ENCODE results near the gene TMEM151B.

TMEM151B gene

GRCh38 chr6:44254191-44255104 is 15.8 kb upstream of the TMEM151B start:
- no peaks in the 10 kb centered on the region for H3K27me3 ChIP-seq (ENCODE audit: control insufficient read depth, insufficient read depth, low read length)
- H3K4me1 ChIP-seq (ENCODE audit: control insufficient read depth, insufficient read depth, low read length), result 0 out of 2 replicates have a peak, but pooled peaks cover 5% of the 10 kb centered on the region
- H3K4me3 ChIP-seq (ENCODE audit: low read depth, low read length), result no peak overlapping the region
- H3K36me3 ChIP-seq (ENCODE audit: control insufficient read depth, insufficient read depth, low read length), result peaks cover 76% of the 10 kb centered on the region
- no peaks in the 10 kb centered on the region for H3K9me3 ChIP-seq (ENCODE audit: control insufficient read depth, insufficient read depth, low read length)
- H3K27ac ChIP-seq (ENCODE audit: low read depth, low read length), result peak overlapping the region; percentile 43
- H3K9ac ChIP-seq (ENCODE audit: low read depth, low read length), result no peak overlapping the region

GRCh38 chr6:44255105-44255808 is 15.0 kb upstream of the TMEM151B start:
- Histone ChIP-seq H3K9ac (ENCODE audit: low read depth, low read length) (no peak overlapping the region), H3K27ac (ENCODE audit: low read depth, low read length) (peak overlapping the region; percentile 43), H3K9me3 (ENCODE audit: control insufficient read depth, insufficient read depth, low read length) (no peaks in the 10 kb centered on the region), H3K4me1 (ENCODE audit: control insufficient read depth, insufficient read depth, low read length) (0 out of 2 replicates have a peak, but pooled peaks cover 5% of the 10 kb centered on the region), H3K4me3 (ENCODE audit: low read depth, low read length) (no peak overlapping the region), H3K36me3 (ENCODE audit: control insufficient read depth, insufficient read depth, low read length) (peaks cover 76% of the 10 kb centered on the region), H3K27me3 (ENCODE audit: control insufficient read depth, insufficient read depth, low read length) (no peaks in the 10 kb centered on the region)

- H3K9ac ChIP-seq (ENCODE audit: low read depth, low read length), result peak overlapping the region; percentile 80
- H3K36me3 ChIP-seq (ENCODE audit: control insufficient read depth, insufficient read depth, low read length), result peaks cover 71% of the 10 kb centered on the region
- H3K4me1 ChIP-seq (ENCODE audit: control insufficient read depth, insufficient read depth, low read length), result 0 out of 2 replicates have a peak, but pooled peaks cover 5% of the 10 kb centered on the region
- H3K9me3 ChIP-seq (ENCODE audit: control insufficient read depth, insufficient read depth, low read length), result no peaks in the 10 kb centered on the region
- peak overlapping the region; percentile 71 for H3K4me3 ChIP-seq (ENCODE audit: low read depth, low read length)
- H3K27ac ChIP-seq (ENCODE audit: low read depth, low read length), result peak overlapping the region; percentile 91
- no peaks in the 10 kb centered on the region for H3K27me3 ChIP-seq (ENCODE audit: control insufficient read depth, insufficient read depth, low read length)
Observed at GRCh38 chr6:44255871-44256774, 14.1 kb upstream of the TMEM151B start.

- H3K4me1 ChIP-seq (ENCODE audit: control insufficient read depth, insufficient read depth, low read length), result 0 out of 2 replicates have a peak, but pooled peaks cover 5% of the 10 kb centered on the region
- H3K4me3 ChIP-seq (ENCODE audit: low read depth, low read length), result peak overlapping the region; percentile 71
- peaks cover 65% of the 10 kb centered on the region for H3K36me3 ChIP-seq (ENCODE audit: control insufficient read depth, insufficient read depth, low read length)
- peak overlapping the region; percentile 91 for H3K27ac ChIP-seq (ENCODE audit: low read depth, low read length)
- H3K9ac ChIP-seq (ENCODE audit: low read depth, low read length), result peak overlapping the region; percentile 80
- H3K27me3 ChIP-seq (ENCODE audit: control insufficient read depth, insufficient read depth, low read length), result no peaks in the 10 kb centered on the region
- no peaks in the 10 kb centered on the region for H3K9me3 ChIP-seq (ENCODE audit: control insufficient read depth, insufficient read depth, low read length)
Observed at GRCh38 chr6:44256775-44257024, 13.6 kb upstream of the TMEM151B start.

- Histone ChIP-seq H3K9me3 (ENCODE audit: control insufficient read depth, insufficient read depth, low read length) (no peaks in the 10 kb centered on the region), H3K36me3 (ENCODE audit: control insufficient read depth, insufficient read depth, low read length) (peaks cover 60% of the 10 kb centered on the region), H3K4me1 (ENCODE audit: control insufficient read depth, insufficient read depth, low read length) (0 out of 2 replicates have a peak, but pooled peaks cover 5% of the 10 kb centered on the region), H3K9ac (ENCODE audit: low read depth, low read length) (peak within 1 kb of the TSS; percentile 80), H3K27me3 (ENCODE audit: control insufficient read depth, insufficient read depth, low read length) (no peaks in the 10 kb centered on the region), H3K4me3 (ENCODE audit: low read depth, low read length) (peak within 1 kb of the TSS; percentile 71), H3K27ac (ENCODE audit: low read depth, low read length) (peak within 1 kb of the TSS; percentile 91)
Observed at GRCh38 chr6:44257025-44257752, 13.1 kb upstream of the TMEM151B start, which contains the start of gene SLC35B2. TSS of gene SLC35B2 (minus strand) at chr6:44257528. CDS start at chr6:44257410, 118 bp downstream.

- Histone ChIP-seq H3K9ac (ENCODE audit: low read depth, low read length) (peak overlapping the region; percentile 60; the same call in 1 of the 2 replicates), H3K9me3 (ENCODE audit: control insufficient read depth, insufficient read depth, low read length) (no peaks in the 10 kb centered on the region), H3K27me3 (ENCODE audit: control insufficient read depth, insufficient read depth, low read length) (no peaks in the 10 kb centered on the region), H3K4me3 (ENCODE audit: low read depth, low read length) (peak overlapping the region; percentile 71), H3K4me1 (ENCODE audit: control insufficient read depth, insufficient read depth, low read length) (peaks cover 5% of the 10 kb centered on the region; the same call in 1 of the 2 replicates), H3K27ac (ENCODE audit: low read depth, low read length) (peak overlapping the region; percentile 91), H3K36me3 (ENCODE audit: control insufficient read depth, insufficient read depth, low read length) (peaks cover 54% of the 10 kb centered on the region)
Observed at GRCh38 chr6:44257753-44258324, 12.4 kb upstream of the TMEM151B start.

- Histone ChIP-seq H3K27me3 (ENCODE audit: control insufficient read depth, insufficient read depth, low read length) (no peaks in the 10 kb centered on the region), H3K9ac (ENCODE audit: low read depth, low read length) (no peak overlapping the region), H3K36me3 (ENCODE audit: control insufficient read depth, insufficient read depth, low read length) (peaks cover 48% of the 10 kb centered on the region), H3K9me3 (ENCODE audit: control insufficient read depth, insufficient read depth, low read length) (no peaks in the 10 kb centered on the region), H3K4me1 (ENCODE audit: control insufficient read depth, insufficient read depth, low read length) (peaks cover 7% of the 10 kb centered on the region; the same call in 1 of the 2 replicates), H3K4me3 (ENCODE audit: low read depth, low read length) (no peak overlapping the region), H3K27ac (ENCODE audit: low read depth, low read length) (no peak overlapping the region)
Observed at GRCh38 chr6:44258325-44258863, 11.9 kb upstream of the TMEM151B start.

- Histone ChIP-seq H3K27ac (ENCODE audit: low read depth, low read length) (no peak overlapping the region), H3K36me3 (ENCODE audit: control insufficient read depth, insufficient read depth, low read length) (peaks cover 43% of the 10 kb centered on the region), H3K4me1 (ENCODE audit: control insufficient read depth, insufficient read depth, low read length) (peaks cover 13% of the 10 kb centered on the region; the same call in 1 of the 2 replicates)
Observed at GRCh38 chr6:44258921-44259320, 11.3 kb upstream of the TMEM151B start.

GRCh38 chr6:44260011-44260410 is 10.2 kb upstream of the TMEM151B start:
- no peak overlapping the region for H3K27ac ChIP-seq (ENCODE audit: low read depth, low read length)
- peaks cover 4% of the 10 kb centered on the region; the same call in 1 of the 2 replicates for H3K27me3 ChIP-seq (ENCODE audit: control insufficient read depth, insufficient read depth, low read length)
- peaks cover 20% of the 10 kb centered on the region for H3K4me1 ChIP-seq (ENCODE audit: control insufficient read depth, insufficient read depth, low read length)
- H3K9ac ChIP-seq (ENCODE audit: low read depth, low read length), result no peak overlapping the region
- H3K9me3 ChIP-seq (ENCODE audit: control insufficient read depth, insufficient read depth, low read length), result no peaks in the 10 kb centered on the region
- peaks cover 32% of the 10 kb centered on the region for H3K36me3 ChIP-seq (ENCODE audit: control insufficient read depth, insufficient read depth, low read length)
- H3K4me3 ChIP-seq (ENCODE audit: low read depth, low read length), result no peak overlapping the region

More at GRCh38 chr6:44258921-44259320, 11.3 kb upstream of the TMEM151B start:
- H3K9ac ChIP-seq (ENCODE audit: low read depth, low read length), result no peak overlapping the region
- H3K9me3 ChIP-seq (ENCODE audit: control insufficient read depth, insufficient read depth, low read length), result no peaks in the 10 kb centered on the region
- no peak overlapping the region for H3K4me3 ChIP-seq (ENCODE audit: low read depth, low read length)
- no peaks in the 10 kb centered on the region for H3K27me3 ChIP-seq (ENCODE audit: control insufficient read depth, insufficient read depth, low read length)

Measured in HUES48 (cell line).